Astrocyte of the spinal cord (primary cell): ENCODE results near the gene CAPS.

Experiments used
- DNase-seq: peaks from one replicate; pipeline ENCODE4 v3.0.0; 2011; ENCODE audit warnings: low read depth, low spot score
- H3K4me3 ChIP-seq: 2 replicates; pipeline ENCODE4 v1.5.1; 2011; ENCODE audit warnings: low read depth, mild to moderate bottlenecking, low read length, moderate library complexity
- CTCF ChIP-seq: IDR thresholded peaks from 2 replicates; pipeline ENCODE4 v1.5.1; 2012; ENCODE audit warnings: low read depth, mild to moderate bottlenecking, low read length, inconsistent platforms
- in situ Hi-C: cut with HindIII; loops from 2 replicates; pipeline ENCODE4 v1.10.0; 2017; ENCODE audit warnings: low sequenced_read_pairs

Gene CAPS

GRCh38 chr19:5899728-5900526 lies 14.1 kb upstream of the CAPS start:
- in situ Hi-C loops, result no loop called here
- DNase-seq, result no peak
- H3K4me3 ChIP-seq, result no peak overlapping the region
- no peak for TF ChIP-seq CTCF

GRCh38 chr19:5900976-5901375 lies 13.1 kb upstream of the CAPS start:
- in situ Hi-C loops, result no loop called here
- DNase-seq, result no peak
- H3K4me3 ChIP-seq, result no peak overlapping the region
- TF ChIP-seq CTCF, result no peak

GRCh38 chr19:5903056-5903623 lies 10.9 kb upstream of the CAPS start:
- peak overlapping the region; percentile 98 for H3K4me3 ChIP-seq
- in situ Hi-C loops, result no loop called here
- no peak for TF ChIP-seq CTCF
- no peak for DNase-seq

- H3K4me3 ChIP-seq, result peak within 1 kb of the TSS; percentile 98
- peak; percentile 99 for DNase-seq
- in situ Hi-C loops, result no loop called here
- TF ChIP-seq CTCF, result no peak
Measured at GRCh38 chr19:5903624-5904351, 10.3 kb upstream of the CAPS start, which contains the start of gene NDUFA11. Gene NDUFA11 (minus strand): TSS chr19:5903790. CDS start chr19:5903708, 82 bp downstream.

- peak within 1 kb of the TSS; percentile 98 for H3K4me3 ChIP-seq
- in situ Hi-C loops, result no loop called here
- no peak for TF ChIP-seq CTCF
- peak; percentile 100 for DNase-seq
Measured at GRCh38 chr19:5904352-5905113, 9.5 kb upstream of the CAPS start, which contains the start of gene VMAC. Gene VMAC (plus strand): TSS chr19:5904872. CDS start chr19:5904891, 19 bp downstream.
